OCI-LY1 (cell line): Measurements from ENCODE around the gene HOXC5.

Experiments
- H2AFZ ChIP-seq: fragments of 200-600 bp; sonication (generic), shearing (Covaris generic); 2 replicates; pipeline ENCODE4 v1.6.0; 2014; ENCODE audit warnings: antibody characterized with exemption, mild to moderate bottlenecking, low read length
- H3F3A ChIP-seq: fragments of 200-600 bp; sonication (generic), shearing (Covaris generic); 2 replicates; pipeline ENCODE4 v1.6.0; 2014; ENCODE audit warnings: mild to moderate bottlenecking, antibody characterized with exemption, low read length, moderate library complexity; ENCODE audit not compliant: insufficient read depth
- H3K27ac ChIP-seq: fragments of 200-600 bp; sonication (generic); 2 replicates; pipeline ENCODE4 v1.5.1; 2014; ENCODE audit warnings: low read length, mixed run types, mild to moderate bottlenecking, low read depth; ENCODE audit not compliant: poor library complexity, severe bottlenecking
- H3K27me3 ChIP-seq: fragments of 200-600 bp; sonication (generic); 2 replicates; pipeline ENCODE4 v1.6.0; 2014; ENCODE audit warnings: antibody characterized with exemption, mild to moderate bottlenecking, low read length, moderate library complexity; ENCODE audit not compliant: insufficient read depth
- H3K36me3 ChIP-seq: fragments of 200-600 bp; sonication (generic); 2 replicates; pipeline ENCODE4 v1.6.1; 2014; ENCODE audit warnings: mild to moderate bottlenecking, antibody characterized with exemption, low read length, moderate library complexity, mixed read lengths; ENCODE audit not compliant: insufficient read depth
- H3K4me1 ChIP-seq: fragments of 200-600 bp; sonication (generic); 2 replicates; pipeline ENCODE4 v1.5.1; 2014; ENCODE audit warnings: mild to moderate bottlenecking, low read length, moderate library complexity; ENCODE audit not compliant: insufficient read depth, severe bottlenecking
- H3K4me2 ChIP-seq: fragments of 200-600 bp; sonication (generic), shearing (Covaris generic); 2 replicates; pipeline ENCODE4 v1.6.1; 2014; ENCODE audit warnings: low read length
- H3K4me3 ChIP-seq: fragments of 200-600 bp; sonication (generic); 2 replicates; pipeline ENCODE4 v1.5.1; 2014; ENCODE audit warnings: low read length, low read depth, mild to moderate bottlenecking, mixed read lengths; ENCODE audit not compliant: poor library complexity, severe bottlenecking
- H3K79me2 ChIP-seq: fragments of 200-600 bp; shearing (Covaris generic); 2 replicates; pipeline ENCODE4 v1.6.1; 2016; ENCODE audit warnings: mixed run types, low read length, mixed read lengths; ENCODE audit not compliant: insufficient read depth
- H3K9ac ChIP-seq: fragments of 200-600 bp; sonication (generic), shearing (Covaris generic); 2 replicates; pipeline ENCODE4 v1.6.1; 2014; ENCODE audit warnings: mild to moderate bottlenecking, low read length, mixed read lengths
- H3K9me2 ChIP-seq: fragments of 200-600 bp; sonication (generic), shearing (Covaris generic); 2 replicates; pipeline ENCODE4 v1.6.1; 2014; ENCODE audit warnings: low read depth, mild to moderate bottlenecking, low read length, mixed read lengths
- H3K9me3 ChIP-seq: fragments of 200-600 bp; shearing (Covaris generic); 2 replicates; pipeline ENCODE4 v1.6.1; 2014; ENCODE audit warnings: low read length, mixed read lengths
- H4K20me1 ChIP-seq: fragments of 200-600 bp; sonication (generic), shearing (Covaris generic); 2 replicates; pipeline ENCODE4 v1.6.0; 2016; ENCODE audit warnings: mild to moderate bottlenecking, low read length; ENCODE audit not compliant: insufficient read depth
- CTCF ChIP-seq: fragments of 200-600 bp; sonication (generic), shearing (Covaris generic); IDR thresholded peaks from 2 replicates; pipeline ENCODE4 v1.5.1; 2017; ENCODE audit warnings: mild to moderate bottlenecking, antibody characterized with exemption, low read length, moderate library complexity, mixed read lengths
- EZH2 ChIP-seq: fragments of 200-600 bp; sonication (generic), shearing (Covaris generic); IDR thresholded peaks from 2 replicates; pipeline ENCODE4 v1.8.0; 2017; ENCODE audit warnings: borderline replicate concordance, mixed run types, mild to moderate bottlenecking, antibody characterized with exemption, low read length, moderate library complexity, mixed read lengths

The HOXC5 gene

GRCh38 chr12:54007538-54008259, 25.2 kb upstream of the HOXC5 start:
- Histone ChIP-seq H2AFZ (no peak overlapping the region), H3K4me1 (peaks cover 6% of the 10 kb centered on the region), H3F3A (no peaks in the 10 kb centered on the region), H3K27me3 (peaks cover 7% of the 10 kb centered on the region; the same call in 1 of the 2 replicates), H3K9me3 (no peaks in the 10 kb centered on the region), H4K20me1 (no peaks in the 10 kb centered on the region), H3K9ac (no peak overlapping the region), H3K9me2 (no peaks in the 10 kb centered on the region), H3K4me2 (no peak overlapping the region), H3K36me3 (no peaks in the 10 kb centered on the region), H3K4me3 (no peak overlapping the region), H3K79me2 (no peaks in the 10 kb centered on the region), H3K27ac (no peak overlapping the region)
- TF ChIP-seq CTCF (no peak), EZH2 (no peak)

- Histone ChIP-seq H3K4me1 (peaks cover 6% of the 10 kb centered on the region), H3K4me2 (no peak overlapping the region), H4K20me1 (no peaks in the 10 kb centered on the region), H3K9me3 (no peaks in the 10 kb centered on the region), H3K4me3 (no peak overlapping the region), H2AFZ (no peak overlapping the region), H3K9ac (no peak overlapping the region), H3K79me2 (no peaks in the 10 kb centered on the region), H3K36me3 (no peaks in the 10 kb centered on the region), H3F3A (no peaks in the 10 kb centered on the region), H3K27ac (no peak overlapping the region), H3K9me2 (no peaks in the 10 kb centered on the region), H3K27me3 (peaks cover 10% of the 10 kb centered on the region; the same call in 1 of the 2 replicates)
- TF ChIP-seq EZH2, result no peak
- TF ChIP-seq CTCF, result no peak
These were observed 24.6 kb upstream of the HOXC5 start for GRCh38 chr12:54008260-54008552.

- no peaks in the 10 kb centered on the region for H3K9me3 ChIP-seq
- no peaks in the 10 kb centered on the region for H3K79me2 ChIP-seq
- no peaks in the 10 kb centered on the region for H4K20me1 ChIP-seq
- H3K4me1 ChIP-seq, result peaks cover 6% of the 10 kb centered on the region
- H3K4me3 ChIP-seq, result no peak overlapping the region
- no peak overlapping the region for H3K27ac ChIP-seq
- no peaks in the 10 kb centered on the region for H3K36me3 ChIP-seq
- H3K27me3 ChIP-seq, result peaks cover 10% of the 10 kb centered on the region; the same call in 1 of the 2 replicates
- H3K9ac ChIP-seq, result no peak overlapping the region
- no peak for TF ChIP-seq EZH2
- no peak for TF ChIP-seq CTCF
- no peaks in the 10 kb centered on the region for H3F3A ChIP-seq
- no peak overlapping the region for H2AFZ ChIP-seq
- no peak overlapping the region; the same call in 1 of the 2 replicates for H3K4me2 ChIP-seq
- H3K9me2 ChIP-seq, result no peaks in the 10 kb centered on the region
These were observed 23.4 kb upstream of the HOXC5 start for GRCh38 chr12:54009171-54010052.
